ENCODE measurements around the gene MRPS27. TPM values are rescaled to one million over a fixed set of nuclear protein-coding genes. Genes with fewer than 3 reads are reported as not detected.

The MRPS27 gene
- polyA plus RNA-seq, 3 donors, result 17.5 to 32.1 (median 28.3) TPM

GRCh38 chr5:72244862-72245371 is 75.1 kb downstream of the MRPS27 start:
- 79 to 87% (median 82%) methylated on average over 2 of the region's 2 CpGs for WGBS, 3 donors
- no peak overlapping the region for H3K27ac ChIP-seq (ENCODE audit: low read depth, low read length)

- WGBS, 3 donors, result 59 to 84% (median 81%) methylated on average over 2 of the region's 2 CpGs
- H3K27ac ChIP-seq (ENCODE audit: low read depth, low read length), result no peak overlapping the region
Measured at GRCh38 chr5:72243706-72244105, 76.3 kb downstream of the MRPS27 start.

- H3K27ac ChIP-seq (ENCODE audit: low read depth, low read length), result no peak overlapping the region
- WGBS, 3 donors, result 94 to 96% (median 96%) methylated on average over 7 of the region's 7 CpGs
Measured at GRCh38 chr5:72242796-72243475, 77.1 kb downstream of the MRPS27 start.

GRCh38 chr5:72241346-72242003 is 78.6 kb downstream of the MRPS27 start:
- no peak overlapping the region for H3K27ac ChIP-seq (ENCODE audit: low read depth, low read length)

GRCh38 chr5:72238712-72239445 is 81.2 kb downstream of the MRPS27 start:
- no peak overlapping the region for H3K27ac ChIP-seq (ENCODE audit: low read depth, low read length)
- 93 to 96% (median 95%) methylated on average over 5 of the region's 5 CpGs for WGBS, 3 donors

More at GRCh38 chr5:72241346-72242003, 78.6 kb downstream of the MRPS27 start:
- WGBS, 3 donors, result 52 to 93% (median 83%) methylated on average over 5 of the region's 5 CpGs

GRCh38 chr5:72237879-72238278 is 82.2 kb downstream of the MRPS27 start:
- no peak overlapping the region for H3K27ac ChIP-seq (ENCODE audit: low read depth, low read length)
- 99% methylated on average over 3 of the region's 3 CpGs for WGBS, 3 donors

GRCh38 chr5:72237415-72237814 is 82.6 kb downstream of the MRPS27 start:
- 93 to 98% (median 95%) methylated on average over 2 of the region's 2 CpGs for WGBS, 3 donors
- H3K27ac ChIP-seq (ENCODE audit: low read depth, low read length), result no peak overlapping the region

- H3K27ac ChIP-seq (ENCODE audit: low read depth, low read length), result no peak overlapping the region
- WGBS, 3 donors, result 90 to 95% (median 91%) methylated on average over 1 of the region's 1 CpG
Measured at GRCh38 chr5:72235725-72236124, 84.3 kb downstream of the MRPS27 start.

- WGBS, 3 donors, result 94 to 98% (median 98%) methylated on average over 1 of the region's 1 CpG
- no peak overlapping the region for H3K27ac ChIP-seq (ENCODE audit: low read depth, low read length)
Measured at GRCh38 chr5:72234868-72235267, 85.2 kb downstream of the MRPS27 start.

GRCh38 chr5:72234265-72234700 is 85.8 kb downstream of the MRPS27 start:
- H3K27ac ChIP-seq (ENCODE audit: low read depth, low read length), result no peak overlapping the region

GRCh38 chr5:72233835-72234234 is 86.2 kb downstream of the MRPS27 start:
- H3K27ac ChIP-seq (ENCODE audit: low read depth, low read length), result no peak overlapping the region
- WGBS, 3 donors, result 44 to 79% (median 53%) methylated on average over 1 of the region's 1 CpG

- 78 to 85% (median 79%) methylated on average over 2 of the region's 2 CpGs for WGBS, 3 donors
- H3K27ac ChIP-seq (ENCODE audit: low read depth, low read length), result no peak overlapping the region
Measured at GRCh38 chr5:72232838-72233237, 87.2 kb downstream of the MRPS27 start.

- WGBS, 3 donors, result 71 to 85% (median 80%) methylated on average over 6 of the region's 6 CpGs
- no peak overlapping the region for H3K27ac ChIP-seq (ENCODE audit: low read depth, low read length)
Measured at GRCh38 chr5:72231991-72232703, 87.9 kb downstream of the MRPS27 start.

- H3K27ac ChIP-seq (ENCODE audit: low read depth, low read length), result no peak overlapping the region
- 70 to 79% (median 75%) methylated on average over 3 of the region's 3 CpGs for WGBS, 3 donors
Measured at GRCh38 chr5:72228960-72229359, 91.1 kb downstream of the MRPS27 start.

- 85 to 94% (median 92%) methylated on average over 2 of the region's 2 CpGs for WGBS, 3 donors
- H3K27ac ChIP-seq (ENCODE audit: low read depth, low read length), result no peak overlapping the region
Measured at GRCh38 chr5:72226950-72227349, 93.1 kb downstream of the MRPS27 start.

GRCh38 chr5:72225741-72226140 is 94.3 kb downstream of the MRPS27 start:
- 94 to 96% (median 95%) methylated on average over 3 of the region's 3 CpGs for WGBS, 3 donors

GRCh38 chr5:72224946-72225463 is 95.0 kb downstream of the MRPS27 start:
- no peak overlapping the region for H3K27ac ChIP-seq (ENCODE audit: low read depth, low read length)
- 77 to 89% (median 89%) methylated on average over 3 of the region's 3 CpGs for WGBS, 3 donors

More at GRCh38 chr5:72225741-72226140, 94.3 kb downstream of the MRPS27 start:
- no peak overlapping the region for H3K27ac ChIP-seq (ENCODE audit: low read depth, low read length)

GRCh38 chr5:72223371-72223770 is 96.7 kb downstream of the MRPS27 start:
- 89 to 98% (median 93%) methylated on average over 4 of the region's 4 CpGs for WGBS, 3 donors
- H3K27ac ChIP-seq (ENCODE audit: low read depth, low read length), result no peak overlapping the region
